HEK293T (cell line): ENCODE results near the gene CCR7.
"Not testable (repeated sequence)": the region's sequence is repeated elsewhere in the genome, so short reads cannot be mapped to it uniquely, and the experiment has no call there.

Experiments
- CTCF ChIA-PET: fragments of 350-600 bp; formaldehyde crosslinking; extraction: SDS; loops from one replicate; lab custom pipeline; 2021; ENCODE audit warnings: antibody characterized with exemption, inconsistent platforms; lab: Yijun Ruan, JAX
- POLR2A ChIA-PET: fragments of 350-600 bp; formaldehyde crosslinking; extraction: SDS; loops from one replicate; lab custom pipeline; 2020; ENCODE audit warnings: antibody characterized with exemption, inconsistent platforms; lab: Yijun Ruan, JAX
- DNase-seq: peaks from one replicate; pipeline ENCODE4 v3.0.0; 2012; ENCODE audit warnings: mixed read lengths; ENCODE audit errors: extremely low spot score
- ARNT ChIP-seq: fragments of 450-650 bp; IDR thresholded peaks from 2 replicates; pipeline ENCODE4 v1.6.1; 2017; ENCODE audit warnings: mild to moderate bottlenecking
- BHLHE40 ChIP-seq: fragments of 450-650 bp; IDR thresholded peaks from 2 replicates; pipeline ENCODE4 v1.6.1; 2016; ENCODE audit warnings: mild to moderate bottlenecking, moderate library complexity, borderline replicate concordance
- CTBP1 ChIP-seq: fragments of 450-650 bp; IDR thresholded peaks from 2 replicates; pipeline ENCODE4 v1.6.1; 2016; ENCODE audit warnings: borderline replicate concordance
- ELF4 ChIP-seq: fragments of 450-650 bp; IDR thresholded peaks from 2 replicates; pipeline ENCODE4 v1.6.1; 2017; ENCODE audit warnings: antibody characterized with exemption
- FOXA1 ChIP-seq: fragments of 450-650 bp; IDR thresholded peaks from 2 replicates; pipeline ENCODE4 v1.6.1; 2016; ENCODE audit warnings: mild to moderate bottlenecking
- FOXK2 ChIP-seq: fragments of 450-650 bp; IDR thresholded peaks from 2 replicates; pipeline ENCODE4 v1.6.1; 2016; ENCODE audit warnings: mild to moderate bottlenecking
- FOXM1 ChIP-seq: fragments of 450-650 bp; IDR thresholded peaks from 2 replicates; pipeline ENCODE4 v1.6.1; 2017; ENCODE audit warnings: mild to moderate bottlenecking, borderline replicate concordance
- HDGF ChIP-seq: fragments of 450-650 bp; IDR thresholded peaks from 2 replicates; pipeline ENCODE4 v1.6.1; 2017; ENCODE audit warnings: antibody characterized with exemption, borderline replicate concordance
- L3MBTL2 ChIP-seq: fragments of 450-650 bp; conservative IDR thresholded peaks from 2 replicates; pipeline ENCODE4 v1.6.1; 2016; ENCODE audit warnings: mild to moderate bottlenecking
- LEF1 ChIP-seq: fragments of 450-650 bp; IDR thresholded peaks from 2 replicates; pipeline ENCODE4 v1.6.1; 2017; ENCODE audit warnings: mild to moderate bottlenecking, borderline replicate concordance
- NFRKB ChIP-seq: fragments of 450-650 bp; IDR thresholded peaks from 2 replicates; pipeline ENCODE4 v1.6.1; 2016; ENCODE audit warnings: mild to moderate bottlenecking, moderate library complexity
- SP1 ChIP-seq: fragments of 450-650 bp; IDR thresholded peaks from 2 replicates; pipeline ENCODE4 v1.6.1; 2017
- SUZ12 ChIP-seq: fragments of 450-650 bp; IDR thresholded peaks from 2 replicates; pipeline ENCODE4 v1.6.1; 2016; ENCODE audit warnings: mild to moderate bottlenecking
- TARDBP ChIP-seq: fragments of 450-650 bp; IDR thresholded peaks from 2 replicates; pipeline ENCODE4 v1.6.1; 2016
- ZNF384 ChIP-seq: fragments of 450-650 bp; IDR thresholded peaks from 2 replicates; pipeline ENCODE4 v1.6.1; 2016
- TF ChIP-seq, protein P1 (sequence below): fragments of 450-650 bp; IDR thresholded peaks from 2 replicates; pipeline ENCODE4 v1.6.1; 2016

Gene CCR7

DNA sequence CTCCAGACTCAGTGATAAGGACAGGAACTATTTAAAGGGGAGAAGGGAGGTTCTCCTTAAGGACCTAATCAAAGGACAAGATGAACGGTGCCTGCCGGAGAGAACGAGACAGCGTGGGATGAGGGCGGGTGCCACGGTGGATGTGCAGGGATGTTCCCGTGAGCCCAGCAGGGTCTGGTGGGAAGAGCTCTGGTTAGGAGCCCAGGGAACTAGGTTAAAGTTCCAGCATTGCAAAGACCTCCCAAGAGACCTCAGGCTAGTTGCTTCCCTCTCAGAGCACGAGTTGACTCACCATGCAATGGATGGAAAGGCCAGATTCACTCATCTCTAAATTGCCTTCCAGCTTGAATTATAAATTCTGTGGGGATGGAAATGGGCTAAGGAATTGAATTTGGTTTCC is 14.7 kb downstream of the CCR7 start:
- CTCF ChIA-PET: no interaction called here
- DNase-seq: no peak
- POLR2A ChIA-PET: no interaction called here
- TF ChIP-seq FOXM1: no peak
- no peak for TF ChIP-seq SP1
- no peak for TF ChIP-seq ARNT
- no peak for TF ChIP-seq ELF4
- no peak for TF ChIP-seq NFRKB
- TF ChIP-seq, protein P1, sequence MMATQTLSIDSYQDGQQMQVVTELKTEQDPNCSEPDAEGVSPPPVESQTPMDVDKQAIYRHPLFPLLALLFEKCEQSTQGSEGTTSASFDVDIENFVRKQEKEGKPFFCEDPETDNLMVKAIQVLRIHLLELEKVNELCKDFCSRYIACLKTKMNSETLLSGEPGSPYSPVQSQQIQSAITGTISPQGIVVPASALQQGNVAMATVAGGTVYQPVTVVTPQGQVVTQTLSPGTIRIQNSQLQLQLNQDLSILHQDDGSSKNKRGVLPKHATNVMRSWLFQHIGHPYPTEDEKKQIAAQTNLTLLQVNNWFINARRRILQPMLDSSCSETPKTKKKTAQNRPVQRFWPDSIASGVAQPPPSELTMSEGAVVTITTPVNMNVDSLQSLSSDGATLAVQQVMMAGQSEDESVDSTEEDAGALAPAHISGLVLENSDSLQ: no peak
- TF ChIP-seq HDGF: no peak
- no peak for TF ChIP-seq FOXA1
- TF ChIP-seq TARDBP: no peak
- no peak for TF ChIP-seq L3MBTL2
- no peak for TF ChIP-seq ZNF384
- TF ChIP-seq BHLHE40: no peak
- no peak for TF ChIP-seq SUZ12
- no peak for TF ChIP-seq CTBP1
- no peak for TF ChIP-seq LEF1
- TF ChIP-seq FOXK2: no peak

DNA sequence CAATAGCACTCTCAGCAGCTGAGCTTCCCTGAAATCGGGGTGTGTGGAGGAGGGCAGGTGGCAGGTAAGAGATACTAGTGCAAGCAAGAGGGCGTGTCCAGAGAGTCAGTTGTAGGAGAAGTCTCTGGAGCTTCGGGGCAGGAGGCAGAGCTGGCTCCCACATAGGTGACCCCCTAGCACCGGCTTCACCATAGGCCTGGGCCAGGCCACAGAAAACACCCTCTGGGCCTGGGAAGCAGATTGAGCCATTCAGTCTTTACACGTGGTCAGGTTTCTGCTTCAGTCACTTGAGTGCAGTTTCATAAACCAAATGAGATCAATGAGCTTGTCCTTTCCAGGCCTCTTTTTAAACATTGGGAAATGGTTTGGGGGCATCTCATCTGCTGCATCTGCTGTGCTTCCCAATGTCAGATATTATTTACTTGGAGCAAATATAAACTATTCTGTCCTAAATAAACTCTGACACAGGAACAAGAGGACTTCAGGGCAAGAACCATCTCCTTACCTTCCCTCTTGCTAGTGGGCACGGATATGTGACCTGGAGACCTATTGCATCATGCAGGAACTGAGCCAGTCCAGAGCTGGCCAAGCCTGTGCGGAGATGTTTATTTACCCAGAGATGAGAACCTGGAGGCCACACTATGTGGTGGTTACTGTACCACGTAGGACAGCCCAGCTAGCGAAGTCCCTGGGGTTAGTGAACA is 16.1 kb downstream of the CCR7 start:
- no peak for TF ChIP-seq ELF4
- TF ChIP-seq FOXK2: no peak
- TF ChIP-seq, protein P1: no peak
- no peak for TF ChIP-seq BHLHE40
- TF ChIP-seq LEF1: no peak
- CTCF ChIA-PET: interaction anchor here (0.9 to 2.7 kb wide), 3 partner anchors 11 to 73 kb away, joined by 4 to 14 read pairs (median 13); no protein-coding TSS in a partner anchor
- no peak for DNase-seq
- POLR2A ChIA-PET: interaction anchor here (0.8 to 2.3 kb wide), 3 partner anchors 11 to 132 kb away, joined by 3 to 10 read pairs (median 3); partner anchors contain the start of gene TOP2A

DNA sequence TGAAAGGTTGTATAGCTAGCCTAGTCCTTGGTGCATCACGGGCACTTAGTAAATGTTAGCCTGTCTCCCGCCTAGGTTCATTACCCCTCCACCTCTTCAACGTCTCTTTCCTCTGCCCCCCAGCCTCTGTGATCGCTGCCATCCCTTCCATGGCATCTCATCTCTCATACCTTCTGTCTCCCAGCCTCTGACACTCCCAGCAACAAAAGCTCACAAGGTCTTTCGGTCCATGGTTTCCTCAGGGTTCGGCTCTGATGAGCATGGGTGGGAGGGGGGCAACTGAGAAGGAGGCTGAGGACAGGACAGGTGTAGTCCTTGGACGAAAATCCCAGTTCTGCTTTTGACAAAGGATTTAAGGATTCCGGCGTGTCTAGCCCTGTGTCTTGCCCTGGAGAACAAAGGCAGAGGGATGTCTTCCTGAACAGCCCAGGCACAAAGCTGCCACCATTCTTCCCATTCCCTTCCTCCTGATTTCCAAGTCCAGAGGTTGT is 16.7 kb downstream of the CCR7 start:
- CTCF ChIA-PET: interaction anchor here (1.4 to 2.7 kb wide), 3 partner anchors 10 to 16 kb away, joined by 5 to 14 read pairs (median 13); no protein-coding TSS in a partner anchor
- TF ChIP-seq ELF4: no peak
- TF ChIP-seq SP1: no peak
- TF ChIP-seq HDGF: no peak
- TF ChIP-seq SUZ12: no peak
- TF ChIP-seq L3MBTL2: no peak
- TF ChIP-seq FOXK2: no peak
- TF ChIP-seq ZNF384: no peak
- no peak for TF ChIP-seq FOXA1
- no peak for TF ChIP-seq NFRKB
- no peak for TF ChIP-seq FOXM1
- TF ChIP-seq BHLHE40: no peak
- no peak for TF ChIP-seq LEF1
- no peak for TF ChIP-seq CTBP1
- no peak for TF ChIP-seq TARDBP
- no peak for TF ChIP-seq ARNT
- POLR2A ChIA-PET: interaction anchor here (0.9 to 2.3 kb wide), 2 partner anchors 117 to 131 kb away, joined by 3 to 10 read pairs; partner anchors contain the start of gene TOP2A
- no peak for DNase-seq

DNA sequence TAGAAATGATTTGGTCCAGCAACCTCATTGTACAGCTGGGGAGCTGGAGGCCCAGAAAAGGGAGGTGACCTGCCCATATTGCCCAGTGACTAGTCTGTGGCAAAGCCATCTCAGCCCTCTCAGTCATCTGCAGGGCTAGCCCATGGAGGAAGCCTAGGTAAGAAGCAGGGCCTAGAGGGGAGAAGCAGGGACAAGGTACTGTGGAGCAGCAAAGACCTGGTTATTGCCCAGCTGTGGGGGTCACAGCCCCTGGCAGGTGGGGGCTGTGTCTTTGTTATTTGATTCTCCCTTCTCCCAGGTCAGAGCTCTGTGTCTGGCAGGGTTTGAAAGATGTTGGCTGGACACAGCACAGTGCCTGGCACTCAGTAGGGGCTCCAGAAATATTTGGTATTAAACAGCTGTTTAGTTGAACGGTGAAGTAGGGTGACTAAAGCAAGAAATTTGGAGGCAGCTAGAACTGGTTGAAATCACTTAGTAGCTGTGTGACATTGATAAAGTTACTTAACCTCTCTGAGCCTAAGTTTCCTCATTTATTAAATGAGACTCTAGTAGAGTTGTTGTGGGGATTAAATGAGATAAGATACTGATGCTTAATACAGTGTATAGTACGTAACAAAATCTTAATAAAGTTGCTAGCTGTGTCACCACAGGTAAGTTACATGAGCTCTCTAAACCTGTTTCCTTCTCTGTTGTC is 17.3 kb downstream of the CCR7 start:
- TF ChIP-seq FOXA1 (no peak), SUZ12 (no peak), ELF4 (no peak), LEF1 (no peak), ZNF384 (no peak), CTBP1 (no peak), SP1 (no peak)
- TF ChIP-seq, protein P1: no peak
- ChIA-PET CTCF (interaction anchor here (0.6 to 2.7 kb wide), 4 partner anchors 11 to 15 kb away, joined by 3 to 14 read pairs (median 9); no protein-coding TSS in a partner anchor), POLR2A (interaction anchor here (2.3 kb wide), 1 partner anchor 130 kb away, joined by 10 read pairs; the partner anchor contains the start of gene TOP2A)
- no peak for DNase-seq

GRCh38 chr17:40547079-40547784 is 18.0 kb downstream of the CCR7 start:
- TF ChIP-seq SP1: no peak
- TF ChIP-seq FOXM1: no peak
- DNase-seq: no peak
- POLR2A ChIA-PET: interaction anchor here (2.3 kb wide), 1 partner anchor 130 kb away, joined by 10 read pairs; the partner anchor contains the start of gene TOP2A
- CTCF ChIA-PET: interaction anchor here (0.6 to 2.7 kb wide), 5 partner anchors 11 to 14 kb away, joined by 3 to 14 read pairs (median 5); no protein-coding TSS in a partner anchor

DNA sequence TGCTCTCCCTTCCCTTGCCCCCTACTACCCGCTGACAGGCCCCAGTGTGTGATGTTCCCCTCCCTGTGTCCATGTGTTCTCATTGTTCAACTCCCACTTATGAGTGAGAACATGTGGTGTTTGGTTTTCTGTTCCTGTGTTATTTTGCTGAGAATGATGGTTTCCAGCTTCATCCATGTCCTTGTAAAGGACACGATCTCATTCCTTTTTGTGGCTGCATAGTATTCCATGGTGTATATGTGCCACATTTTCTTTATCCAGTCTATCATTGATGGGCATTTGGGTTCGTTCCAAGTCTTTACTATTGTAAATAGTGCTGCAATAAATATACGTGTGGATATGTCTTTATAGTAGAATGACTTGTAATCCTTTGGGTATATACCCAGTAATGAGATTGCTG is 18.8 kb downstream of the CCR7 start:
- CTCF ChIA-PET, POLR2A ChIA-PET, DNase-seq: not testable (repeated sequence)
